Activated CD4-positive, CD25-positive, alpha-beta regulatory T cell treated with anti-CD3 and anti-CD28 coated beads, Interleukin-2, amount 50 U/mL, for 24 hours (primary cell): ENCODE results near the gene PAOX.
A peak's percentile ranks its signal among the peaks of the same experiment; 100 is the strongest.

Source experiments
- ATAC-seq, 2 donors: fragments of 150-1000 bp; cut with Tn5 transposase; one replicate each; pipeline ENCODE4 v1.10.0; 2021; ENCODE audit warnings: mild to moderate bottlenecking in 1 of 2, moderate library complexity in 1 of 2

Gene PAOX

GRCh38 chr10:133350283-133350949, 28.6 kb upstream of the PAOX start:
- no peak for ATAC-seq

GRCh38 chr10:133350950-133351329, 28.1 kb upstream of the PAOX start:
- no peak for ATAC-seq

- ATAC-seq: no peak
Measured at GRCh38 chr10:133351408-133352318, 27.4 kb upstream of the PAOX start.

- ATAC-seq: no peak
Measured at GRCh38 chr10:133353202-133353959, 25.7 kb upstream of the PAOX start.

GRCh38 chr10:133353988-133354605, 25.0 kb upstream of the PAOX start:
- no peak for ATAC-seq

- no peak for ATAC-seq
Measured at GRCh38 chr10:133354672-133355240, 24.3 kb upstream of the PAOX start.

- ATAC-seq: no peak
Measured at GRCh38 chr10:133355266-133355665, 23.8 kb upstream of the PAOX start.

- no peak for ATAC-seq
Measured at GRCh38 chr10:133355991-133356390, 23.1 kb upstream of the PAOX start.

GRCh38 chr10:133356549-133357284, 22.3 kb upstream of the PAOX start:
- peak in 1 of 2 donors; percentile 4 for ATAC-seq

GRCh38 chr10:133357285-133358161, 21.5 kb upstream of the PAOX start, which contains the start of gene FUOM:
Gene FUOM (minus strand): TSS chr10:133358019. CDS start chr10:133358007, 12 bp downstream.
- ATAC-seq: peak; percentile 82 to 86

- ATAC-seq: peak in 1 of 2 donors; percentile 2
Measured at GRCh38 chr10:133358162-133358924, 20.7 kb upstream of the PAOX start.

GRCh38 chr10:133358925-133359310, 20.1 kb upstream of the PAOX start:
- no peak for ATAC-seq

- no peak for ATAC-seq
Measured at GRCh38 chr10:133359554-133359971, 19.5 kb upstream of the PAOX start.

GRCh38 chr10:133359972-133360610, 19.0 kb upstream of the PAOX start:
- no peak for ATAC-seq

GRCh38 chr10:133361227-133361626, 17.8 kb upstream of the PAOX start:
- ATAC-seq: no peak

GRCh38 chr10:133361773-133362441, 17.2 kb upstream of the PAOX start:
- no peak for ATAC-seq

GRCh38 chr10:133362846-133363245, 16.2 kb upstream of the PAOX start:
- ATAC-seq: no peak

- ATAC-seq: no peak
Measured at GRCh38 chr10:133364645-133365431, 14.2 kb upstream of the PAOX start.
